GM18907 (cell line): ENCODE measurements around the gene KLRF2.

Experiments used
- ATAC-seq: cut with Tn5 transposase; IDR thresholded peaks from one replicate; pipeline ENCODE4 v1.9.1; 2021; ENCODE audit warnings: mild to moderate bottlenecking, moderate library complexity; ENCODE audit not compliant: unreplicated experiment

The KLRF2 gene

DNA sequence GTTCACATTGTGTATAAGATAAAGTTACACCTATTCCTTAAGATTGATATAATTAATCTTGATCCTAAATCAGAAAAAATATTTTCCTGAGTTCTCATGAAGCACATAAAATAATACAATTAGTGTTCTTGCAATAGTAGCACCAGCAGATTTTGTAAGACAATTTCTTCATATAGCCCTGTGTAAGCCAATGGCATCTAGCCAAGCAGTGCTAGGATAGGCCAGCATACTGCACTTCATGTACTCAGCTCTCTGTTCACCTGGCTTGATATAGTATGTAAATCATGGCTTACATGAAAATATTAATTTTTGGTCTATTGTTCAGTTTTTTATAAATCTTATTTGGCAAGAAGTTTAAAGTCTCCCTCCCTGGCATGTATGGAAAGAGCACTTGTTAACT, 1.9 kb downstream of the KLRF2 start:
- ATAC-seq, result no peak

DNA sequence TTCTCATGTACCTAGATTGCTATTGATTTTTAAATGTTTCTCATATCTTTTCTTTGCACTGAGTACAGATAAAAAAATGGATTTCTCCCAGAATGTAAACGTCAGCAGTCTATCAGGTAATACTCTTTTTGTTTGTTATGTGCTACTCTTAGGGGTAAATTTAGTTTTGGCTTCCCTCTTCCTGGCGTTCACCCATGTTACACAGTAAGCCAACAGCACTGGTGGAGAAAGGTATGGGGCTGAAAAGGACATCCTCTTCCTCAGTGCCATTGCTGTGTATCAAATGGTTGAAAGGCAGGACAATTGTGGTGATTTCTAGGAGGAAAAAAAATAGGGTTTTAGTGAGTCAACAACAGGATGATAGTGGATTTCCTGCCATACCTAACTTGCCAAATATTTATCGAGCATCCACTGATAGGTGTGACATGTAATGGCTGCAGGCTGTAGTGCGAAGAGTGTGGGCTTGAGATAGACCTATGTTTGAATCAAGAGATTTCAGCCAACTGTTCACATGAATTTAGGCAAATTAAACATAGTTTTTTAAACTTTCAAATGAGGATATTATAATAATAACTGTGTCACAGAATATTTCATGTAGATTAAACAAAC, 7.5 kb downstream of the KLRF2 start:
- no peak for ATAC-seq

DNA sequence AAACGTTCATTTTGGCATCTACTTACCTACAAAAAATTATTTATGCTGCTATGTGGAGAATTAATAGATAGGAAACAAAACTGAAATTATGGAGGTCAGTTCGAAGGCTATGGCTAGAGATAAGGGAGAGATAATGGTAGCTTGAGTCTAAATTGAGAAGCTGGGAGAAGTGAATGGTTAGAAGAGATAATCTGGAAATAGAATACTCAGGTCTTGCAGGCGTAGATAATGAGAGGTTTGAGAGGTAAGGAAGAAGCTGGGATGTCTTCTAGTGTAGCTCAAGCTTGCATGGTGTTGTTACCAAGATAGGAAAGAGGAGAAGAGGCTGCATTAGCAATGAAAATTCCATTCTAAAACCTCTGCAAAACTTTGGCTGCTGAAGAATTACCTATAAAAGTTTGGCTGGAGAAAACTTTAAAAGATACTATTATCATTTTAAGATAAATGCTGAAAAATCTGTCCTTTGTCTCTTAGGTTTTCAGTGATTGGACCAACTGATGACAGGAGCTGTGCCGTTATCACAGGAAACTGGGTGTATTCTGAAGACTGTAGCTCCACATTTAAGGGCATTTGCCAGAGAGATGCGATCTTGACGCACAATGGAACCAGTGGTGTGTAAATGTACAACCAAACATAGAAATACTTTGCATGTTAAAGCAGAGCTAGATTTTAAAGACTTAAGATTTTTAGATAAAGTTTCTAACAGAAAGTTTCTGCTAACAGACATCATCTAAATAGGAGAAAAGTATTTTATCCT, 14.1 kb downstream of the KLRF2 start:
- no peak for ATAC-seq

DNA sequence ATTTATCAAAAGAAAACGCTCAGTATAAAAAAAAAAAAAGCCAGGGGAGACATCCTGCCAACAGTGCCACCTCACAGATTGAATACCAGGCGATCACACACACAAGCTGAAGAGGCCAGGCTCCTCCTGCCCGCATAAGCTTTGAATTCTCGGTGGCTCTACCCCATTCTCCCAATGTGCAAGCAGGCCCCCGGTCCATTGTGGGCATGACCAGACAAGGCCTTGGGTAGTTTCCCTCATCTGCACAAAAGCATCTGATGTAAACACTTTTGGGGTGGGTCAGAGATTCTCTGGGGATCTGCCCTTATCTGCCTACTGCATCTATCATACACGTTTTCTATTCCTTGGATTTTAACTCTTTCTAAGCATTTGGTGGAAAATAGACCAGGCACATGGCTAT, 16.2 kb downstream of the KLRF2 start:
- no peak for ATAC-seq

DNA sequence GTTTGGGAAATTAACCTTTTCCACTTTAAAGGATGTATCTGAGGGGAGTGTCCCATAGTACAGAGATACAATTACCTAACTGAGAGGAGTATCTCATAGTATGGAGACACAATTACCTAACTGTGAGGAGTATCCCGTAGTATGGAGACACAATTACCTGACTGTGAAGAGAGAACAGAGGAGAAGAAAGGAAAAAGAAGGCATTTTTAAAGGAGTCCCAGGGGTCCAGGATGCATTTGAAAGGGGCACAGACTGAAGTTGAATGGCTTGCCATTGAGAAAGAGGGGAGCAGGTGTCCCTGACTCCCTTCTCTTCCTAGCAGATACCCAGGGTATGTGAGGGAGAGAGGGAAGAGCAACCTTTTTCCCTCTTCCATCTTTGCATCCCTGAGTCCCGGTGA, 17.9 kb downstream of the KLRF2 start:
- no peak for ATAC-seq

DNA sequence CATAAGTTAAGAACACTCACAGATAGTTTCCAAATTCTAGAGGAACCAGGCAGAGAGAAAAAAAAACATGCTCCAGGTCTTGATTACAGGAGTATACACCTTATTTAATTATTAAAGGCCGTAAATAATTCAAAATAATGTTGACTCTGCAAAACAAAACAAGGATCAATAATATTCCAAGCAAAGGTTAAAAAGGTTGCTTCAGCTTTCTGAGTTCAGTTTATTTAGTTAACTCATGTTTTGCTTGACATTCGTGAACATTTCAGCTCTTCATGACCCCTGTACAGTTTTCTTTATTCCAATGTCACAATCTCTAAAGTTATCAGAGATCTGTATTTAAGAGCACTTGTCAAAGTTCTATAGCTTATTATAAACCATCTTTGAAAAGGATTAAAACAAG, 19.6 kb downstream of the KLRF2 start:
- no peak for ATAC-seq

DNA sequence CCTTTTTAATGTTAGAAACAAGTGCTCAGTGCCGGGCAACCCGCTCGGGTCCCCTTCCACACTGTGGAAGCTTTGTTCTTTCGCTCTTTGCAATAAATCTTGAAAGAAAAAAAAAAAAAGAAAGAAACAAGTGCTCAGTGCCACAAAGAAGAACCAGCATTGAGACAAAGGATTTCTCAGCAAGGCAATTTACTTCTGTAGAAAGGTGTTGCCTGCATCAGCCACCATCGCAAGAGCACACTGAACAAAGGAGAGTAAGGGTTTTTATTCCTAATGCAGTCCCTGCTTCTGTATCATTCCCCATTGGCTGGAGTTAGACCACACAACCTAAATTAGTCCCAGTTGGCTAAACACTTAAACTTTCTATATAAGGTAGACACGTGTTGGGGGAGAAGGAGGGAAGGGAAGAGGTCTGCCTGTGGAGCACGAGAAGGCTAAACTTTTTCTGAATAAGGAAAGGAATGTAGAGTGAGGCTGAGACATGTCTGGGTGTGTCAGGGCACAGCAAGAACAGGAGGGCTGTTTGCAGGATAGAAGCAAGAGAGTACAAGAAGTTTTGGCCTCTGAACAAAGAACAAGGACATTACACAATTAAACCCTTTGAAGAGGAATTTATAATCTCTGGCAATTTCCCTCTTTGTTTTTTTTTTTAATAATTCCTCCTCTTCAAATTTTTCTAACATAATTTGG, 21.4 kb downstream of the KLRF2 start:
- no peak for ATAC-seq

DNA sequence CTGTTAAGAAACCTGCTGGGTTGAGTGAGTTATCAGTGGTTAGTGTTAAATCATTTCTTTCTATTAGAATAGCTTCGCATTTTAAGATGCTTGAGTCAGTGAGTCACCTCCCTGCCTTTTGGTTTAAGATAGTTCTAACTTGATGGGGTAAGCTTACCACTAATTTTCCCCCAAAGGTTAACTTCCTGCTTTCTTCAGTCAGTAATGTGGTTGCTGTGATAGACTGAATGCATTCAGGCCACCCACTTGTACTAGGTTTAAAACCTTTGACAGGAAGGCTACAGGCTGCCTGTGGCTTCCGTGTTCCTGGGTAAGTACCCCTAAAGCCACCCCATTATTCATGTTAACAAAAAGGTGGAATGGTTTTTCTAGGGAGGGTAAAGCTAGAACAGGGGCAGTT, 25.6 kb downstream of the KLRF2 start:
- ATAC-seq, result no peak

DNA sequence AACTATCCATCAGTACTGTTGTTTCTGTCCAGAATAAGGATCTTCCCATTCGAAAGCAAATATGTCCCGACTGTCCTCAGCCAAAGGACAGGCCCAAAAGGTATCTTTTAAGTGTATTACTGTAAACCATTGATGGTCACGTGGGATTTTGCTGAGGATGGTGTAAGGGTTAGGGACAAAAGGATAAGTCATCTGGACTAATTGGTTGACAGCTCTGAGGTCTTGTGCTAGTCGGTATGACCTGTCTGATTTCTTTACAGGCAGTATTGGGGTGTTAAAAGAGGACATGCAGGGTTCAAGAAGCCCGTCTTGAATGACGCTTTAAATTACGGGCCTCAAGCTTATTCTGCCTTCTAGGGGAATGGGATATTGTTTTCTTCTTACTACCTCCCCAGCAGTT, 26.5 kb downstream of the KLRF2 start:
- no peak for ATAC-seq

DNA sequence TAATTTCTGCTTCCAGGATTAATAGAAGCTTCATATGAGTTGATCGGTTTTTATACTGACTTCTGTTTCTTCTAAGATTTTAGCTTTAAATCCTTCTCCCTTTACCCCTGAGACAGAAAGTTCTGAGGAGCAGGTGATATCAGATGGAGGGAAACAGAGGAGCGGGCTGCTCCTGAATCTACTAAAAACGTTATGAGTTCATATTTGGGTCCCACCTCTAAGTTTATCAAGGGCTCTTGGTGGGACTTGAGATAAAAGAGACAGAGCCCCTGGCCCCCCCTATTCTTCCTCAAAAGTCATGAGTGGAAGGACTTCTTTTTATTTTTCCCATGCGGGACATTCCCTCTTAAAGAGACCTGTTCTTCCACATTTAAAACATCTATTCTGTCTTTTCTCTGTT, 27.1 kb downstream of the KLRF2 start:
- ATAC-seq, result no peak

DNA sequence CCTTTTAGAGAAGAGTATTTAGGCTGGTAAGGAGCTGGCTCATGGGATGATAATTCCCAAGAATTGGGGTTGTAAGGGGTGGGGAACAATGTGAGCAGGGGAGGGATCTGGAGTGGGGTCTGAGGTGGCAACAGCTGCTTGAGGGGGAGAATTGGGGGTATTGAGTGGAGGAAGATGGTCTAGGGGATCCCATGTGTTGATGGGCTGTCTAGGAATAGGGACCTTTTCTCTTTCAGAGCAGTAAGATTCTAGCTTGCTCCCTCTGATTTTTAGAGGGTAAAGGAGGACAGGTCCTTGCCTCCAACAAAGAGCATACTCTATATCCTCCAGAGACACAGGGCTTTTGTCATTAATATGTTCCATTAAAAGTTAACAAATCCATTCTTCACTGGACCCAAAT, 28.4 kb downstream of the KLRF2 start:
- ATAC-seq, result no peak

DNA sequence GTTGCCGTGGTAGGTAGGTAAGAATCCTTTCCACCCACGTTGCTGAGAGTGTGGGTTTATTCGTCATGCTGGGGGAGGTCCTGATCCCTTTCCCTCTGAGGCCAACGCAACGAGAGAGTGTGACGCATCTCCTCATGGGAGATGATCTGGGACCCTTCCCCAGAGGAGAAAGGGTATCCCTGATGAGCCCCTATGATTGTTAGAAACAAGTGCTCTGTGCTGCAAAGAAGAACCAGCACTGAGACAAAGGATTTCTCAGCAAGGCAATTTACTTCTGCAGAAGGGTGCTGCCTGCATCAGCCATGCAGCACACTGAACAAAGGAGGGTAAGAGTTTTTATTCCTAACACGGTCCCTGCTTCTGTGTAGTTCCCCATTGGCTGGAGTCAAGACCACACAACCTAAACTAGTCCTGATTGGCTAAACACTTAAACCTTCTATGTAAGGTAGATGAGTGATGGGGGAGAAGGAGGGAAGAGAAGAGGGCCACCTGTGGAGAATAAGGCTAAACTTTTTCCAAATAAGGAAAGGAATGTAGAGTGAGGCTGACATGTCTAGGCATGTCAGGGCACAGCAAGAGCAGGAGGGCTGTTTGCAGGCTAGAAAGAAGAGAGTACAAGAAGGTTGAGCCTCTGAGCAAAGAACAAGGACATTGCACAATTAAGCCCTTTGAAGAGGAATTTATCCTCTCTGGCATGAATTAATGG, 29.6 kb downstream of the KLRF2 start:
- ATAC-seq, result no peak

DNA sequence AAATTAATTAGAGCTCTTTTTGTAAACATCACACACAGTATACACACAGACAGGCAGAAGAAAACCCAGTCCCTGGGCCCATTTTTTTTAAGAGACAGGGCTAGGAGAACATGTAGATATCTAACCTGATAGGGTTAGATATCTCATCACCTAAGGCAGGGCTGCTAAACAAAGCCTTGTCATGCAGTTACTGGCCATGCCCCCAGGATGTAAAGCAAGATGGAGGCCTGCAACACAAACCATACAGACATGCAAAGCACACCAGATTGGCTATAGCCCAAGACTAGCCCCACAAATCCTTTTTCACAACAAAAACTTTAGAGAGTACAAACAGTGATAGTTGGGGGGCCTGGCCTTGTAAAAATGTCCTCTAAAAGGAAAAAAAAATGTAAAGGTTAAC, 30.4 kb downstream of the KLRF2 start:
- ATAC-seq, result no peak

DNA sequence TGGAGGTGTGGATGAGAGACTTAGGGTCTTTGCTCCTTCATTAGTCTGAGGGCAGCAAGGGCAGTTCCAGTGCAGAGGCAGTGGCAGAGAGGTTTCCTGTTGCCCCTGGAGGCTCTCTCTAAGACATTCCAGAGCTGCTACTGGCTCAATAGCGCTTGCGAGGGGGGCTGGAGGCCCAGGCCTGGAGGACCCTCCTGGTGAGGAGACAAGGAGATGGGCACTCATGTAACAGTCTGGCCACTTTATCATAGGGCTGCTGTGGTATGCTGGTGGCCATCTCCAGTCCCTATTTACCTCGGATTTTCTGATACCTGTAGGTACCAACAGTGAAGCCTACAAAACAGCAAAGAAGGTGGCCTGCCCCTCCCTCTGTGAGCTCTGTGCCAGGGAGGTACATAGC, 38.2 kb downstream of the KLRF2 start:
- no peak for ATAC-seq

DNA sequence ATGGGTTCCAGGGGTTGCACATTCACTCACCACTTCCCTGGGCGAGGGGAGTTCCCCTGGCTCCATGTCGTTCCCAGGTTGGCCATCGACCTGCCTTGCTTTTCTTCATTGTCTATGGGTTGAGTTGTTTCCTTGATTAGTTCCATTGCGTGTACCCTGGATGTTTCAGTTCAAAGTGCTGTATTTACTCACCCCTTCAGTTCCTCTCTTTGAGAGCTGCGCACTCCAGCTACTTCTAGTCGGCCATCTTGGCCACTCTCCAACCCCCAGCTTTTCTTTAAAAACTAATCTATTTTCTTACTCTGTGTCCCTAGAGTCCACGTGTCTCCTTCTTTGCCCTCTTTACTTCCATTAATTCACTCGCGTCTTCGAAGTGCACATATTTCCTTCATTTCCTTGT, 39.2 kb downstream of the KLRF2 start:
- no peak for ATAC-seq

DNA sequence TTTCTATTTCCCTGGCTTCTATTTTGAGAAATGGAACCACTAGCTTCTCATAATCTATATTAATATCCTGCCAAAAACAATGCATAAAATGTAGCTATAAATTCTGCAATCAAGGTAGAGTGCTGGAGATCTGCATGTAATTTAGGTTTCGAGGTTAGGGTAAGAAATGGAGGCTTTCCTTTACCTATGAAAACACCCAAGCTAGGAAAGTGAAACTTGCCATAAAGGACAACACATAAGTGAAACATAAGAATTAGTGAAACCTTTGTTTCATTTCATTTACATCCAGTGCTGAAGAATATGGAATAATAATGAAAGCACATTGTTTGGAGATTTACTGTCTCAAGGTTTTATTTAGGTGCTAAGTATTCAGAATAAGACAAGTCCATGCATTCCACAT, 41.1 kb downstream of the KLRF2 start:
- no peak for ATAC-seq

DNA sequence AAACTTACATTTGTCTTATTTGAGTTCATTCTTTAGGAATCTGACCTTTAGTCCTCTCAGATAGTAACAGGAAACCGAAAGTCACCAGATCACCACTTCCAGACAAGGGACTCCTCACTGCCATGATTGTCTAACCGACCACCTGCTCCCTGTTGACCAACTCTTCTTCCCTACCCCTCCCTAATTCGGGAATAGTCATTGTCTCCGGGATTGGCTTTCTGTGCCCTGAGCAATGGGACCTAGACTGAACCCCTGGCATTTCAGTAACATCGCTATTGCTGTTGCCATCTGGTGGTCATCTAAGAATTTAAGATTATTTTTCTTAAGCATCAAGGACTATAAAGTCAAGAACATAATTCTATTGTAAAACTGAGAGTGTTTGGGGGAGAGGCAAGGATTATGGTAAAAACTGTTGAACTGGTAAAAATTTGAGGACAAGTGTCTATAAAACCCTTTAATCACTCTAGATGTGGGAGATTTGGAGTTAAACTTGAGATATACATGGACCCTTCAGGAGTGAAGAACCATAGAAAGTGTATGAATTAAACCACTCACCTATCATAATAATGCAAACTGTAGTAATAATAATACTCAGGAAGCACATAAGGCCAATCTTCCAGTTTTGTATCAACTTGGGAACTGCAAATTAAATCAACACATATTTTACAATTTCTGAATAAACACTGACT, 44.6 kb downstream of the KLRF2 start:
- ATAC-seq, result no peak

DNA sequence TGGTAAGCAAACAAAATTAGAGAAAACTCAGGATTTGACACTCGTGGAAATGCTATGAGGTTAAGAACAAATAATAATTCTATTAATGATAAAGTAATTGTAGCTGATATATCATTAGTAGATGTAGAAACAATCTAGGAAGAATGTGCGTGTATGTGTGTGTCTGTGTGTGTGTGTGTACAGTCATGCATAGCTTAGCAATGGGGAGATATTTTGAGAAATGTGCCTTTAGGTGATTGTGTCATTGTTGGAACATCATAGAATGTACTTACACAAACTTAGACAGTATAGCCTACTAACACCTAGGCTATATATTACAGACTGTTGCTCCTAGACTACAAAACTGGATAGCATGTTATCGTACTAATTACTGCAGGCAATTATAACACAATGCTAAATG, 45.6 kb downstream of the KLRF2 start:
- ATAC-seq, result no peak

DNA sequence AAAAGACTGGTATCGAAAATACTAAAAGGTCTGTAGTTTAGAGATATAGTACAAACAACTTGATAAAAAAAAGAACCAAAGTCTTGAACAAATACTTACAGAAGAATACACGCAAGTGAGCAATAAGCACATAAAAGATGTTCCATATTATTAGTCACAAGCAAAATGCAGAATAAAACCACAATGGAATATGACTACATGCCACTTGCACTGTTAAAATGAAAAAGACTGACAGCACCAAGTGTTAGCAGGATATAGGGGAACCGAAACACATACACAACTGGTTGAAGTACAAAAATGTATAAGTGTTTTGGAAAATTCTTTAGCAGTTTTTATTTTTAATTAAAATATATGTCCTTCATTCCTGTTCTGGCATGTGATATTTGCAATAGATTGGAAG, 47.3 kb downstream of the KLRF2 start:
- ATAC-seq, result no peak

DNA sequence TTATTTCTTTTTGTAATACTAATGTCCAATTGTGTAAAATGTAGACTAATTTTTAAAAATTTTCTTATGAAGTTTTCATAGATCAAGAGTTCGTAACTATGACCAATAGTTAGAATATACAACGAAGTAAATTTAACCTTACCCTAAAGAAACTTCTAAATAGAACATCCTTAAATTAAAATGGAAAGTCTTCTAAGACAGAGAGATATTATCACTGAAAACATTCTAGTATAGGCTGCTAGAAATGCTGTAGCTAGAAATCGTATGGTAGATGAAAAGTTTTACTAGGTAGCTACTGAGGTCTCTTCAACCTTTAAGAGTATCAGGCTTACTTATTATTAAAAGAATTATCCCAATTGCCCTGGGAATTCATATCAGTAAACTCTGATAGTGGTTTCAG, 50.0 kb downstream of the KLRF2 start:
- no peak for ATAC-seq

DNA sequence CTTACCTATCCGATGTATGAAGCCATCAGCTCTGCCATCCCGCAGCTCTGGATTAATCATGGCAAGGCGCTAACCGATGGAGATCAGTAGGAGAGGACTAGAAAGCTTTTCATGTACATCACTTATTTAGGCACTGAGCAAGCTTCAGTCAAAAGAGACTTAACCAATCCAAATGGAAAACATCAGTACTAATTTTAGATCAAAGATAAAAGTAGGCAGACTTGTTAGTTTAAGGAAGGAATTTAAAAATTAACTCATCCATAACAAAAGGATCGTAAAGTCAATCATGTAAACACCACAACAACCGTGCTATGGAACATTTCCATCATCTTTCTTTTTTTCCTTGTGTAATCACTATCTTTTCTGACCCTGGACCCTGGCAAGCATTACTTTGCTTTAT, 51.0 kb downstream of the KLRF2 start, which contains the start of gene CLEC2A:
TSS of gene CLEC2A (minus strand) at position 101 of the 400 bp plus-strand sequence. CDS start at position 60, 41 bp downstream.
- ATAC-seq, result no peak
